C4-2B (cell line): ENCODE results near the gene VDAC1.

Experiments used
- ZFX ChIP-seq: fragments of 450-650 bp; IDR thresholded peaks from 2 replicates; pipeline ENCODE4 v1.6.1; 2017
- TF ChIP-seq, protein P1 (sequence below): fragments of 450-650 bp; conservative IDR thresholded peaks from 2 replicates; pipeline ENCODE4 v1.5.1; 2017; ENCODE audit warnings: mild to moderate bottlenecking

DNA sequence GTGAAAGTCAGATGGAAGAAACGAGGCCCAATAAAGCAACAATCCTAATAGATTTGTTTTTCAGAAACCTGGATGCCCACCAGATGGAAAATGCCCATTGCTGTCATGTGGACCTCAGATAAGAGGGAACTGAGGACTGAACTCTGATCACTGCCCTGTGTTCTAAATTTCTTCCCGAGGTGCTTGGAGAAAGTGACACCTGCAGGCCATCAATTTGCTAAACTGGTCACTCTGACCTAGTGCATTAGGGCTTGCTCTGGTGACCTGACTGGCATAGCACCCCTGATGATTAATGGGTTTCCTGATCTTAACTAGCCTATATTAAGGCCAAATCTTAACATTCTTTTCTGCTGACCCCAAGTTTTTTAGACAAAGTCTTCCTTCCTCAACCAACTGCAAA is 32.4 kb upstream of the VDAC1 start:
- TF ChIP-seq, protein P1, sequence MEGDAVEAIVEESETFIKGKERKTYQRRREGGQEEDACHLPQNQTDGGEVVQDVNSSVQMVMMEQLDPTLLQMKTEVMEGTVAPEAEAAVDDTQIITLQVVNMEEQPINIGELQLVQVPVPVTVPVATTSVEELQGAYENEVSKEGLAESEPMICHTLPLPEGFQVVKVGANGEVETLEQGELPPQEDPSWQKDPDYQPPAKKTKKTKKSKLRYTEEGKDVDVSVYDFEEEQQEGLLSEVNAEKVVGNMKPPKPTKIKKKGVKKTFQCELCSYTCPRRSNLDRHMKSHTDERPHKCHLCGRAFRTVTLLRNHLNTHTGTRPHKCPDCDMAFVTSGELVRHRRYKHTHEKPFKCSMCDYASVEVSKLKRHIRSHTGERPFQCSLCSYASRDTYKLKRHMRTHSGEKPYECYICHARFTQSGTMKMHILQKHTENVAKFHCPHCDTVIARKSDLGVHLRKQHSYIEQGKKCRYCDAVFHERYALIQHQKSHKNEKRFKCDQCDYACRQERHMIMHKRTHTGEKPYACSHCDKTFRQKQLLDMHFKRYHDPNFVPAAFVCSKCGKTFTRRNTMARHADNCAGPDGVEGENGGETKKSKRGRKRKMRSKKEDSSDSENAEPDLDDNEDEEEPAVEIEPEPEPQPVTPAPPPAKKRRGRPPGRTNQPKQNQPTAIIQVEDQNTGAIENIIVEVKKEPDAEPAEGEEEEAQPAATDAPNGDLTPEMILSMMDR: no peak
- TF ChIP-seq ZFX: no peak
